GM12878 (cell line): ENCODE data around the gene RAI14. TPM values are rescaled to one million over a fixed set of nuclear protein-coding genes. Genes with fewer than 3 reads are reported as not detected.

ENCODE experiments used
- ATAC-seq: fragments of 200-7000 bp; cut with Tn5 transposase; 3 replicates; pipeline ENCODE4 v1.9.1; 2020; ENCODE audit warnings: mild to moderate bottlenecking, moderate library complexity
- BruUV-seq: library from RNA; stranded (reverse); fragments of 400-500 nt; replicated peaks from 2 replicates; lab custom pipeline; 2021; lab: Mats Ljungman, UMichigan
- CTCF ChIA-PET: fragments of 300-600 bp; sonication (Branson Sonifier 250); formaldehyde crosslinking; extraction: SDS; loops from one replicate; lab custom pipeline; 2021; ENCODE audit warnings: inconsistent platforms; lab: Yijun Ruan, JAX
- POLR2A ChIA-PET: fragments of 350-600 bp; formaldehyde crosslinking; extraction: SDS; loops from one replicate; lab custom pipeline; 2021; ENCODE audit warnings: inconsistent platforms; lab: Charles Lee
- RAD21 ChIA-PET: fragments of 300-600 bp; sonication (Branson Sonifier 250); formaldehyde crosslinking; loops from one replicate; lab custom pipeline; 2023; ENCODE audit warnings: antibody characterized with exemption; ENCODE audit not compliant: unreplicated experiment; lab: Charles Lee
- SMC1A ChIA-PET: fragments of 300-600 bp; sonication (Branson Sonifier 250); formaldehyde crosslinking; loops from one replicate; lab custom pipeline; 2023; ENCODE audit not compliant: unreplicated experiment, uncharacterized antibody; lab: Charles Lee
- DNase-seq: peaks from one replicate; pipeline ENCODE4 v3.0.0-alpha.2; 2011; ENCODE audit warnings: low read depth, low spot score
- FAIRE-seq: peaks from 3 replicates; lab custom pipeline; 2011; peaks lifted over from hg19 to GRCh38; lab: Jason Lieb, UNC
- H2AFZ ChIP-seq: 2 replicates; pipeline ENCODE4 v1.6.0; 2011; ENCODE audit warnings: low read depth, low read length, control low read depth; ENCODE audit not compliant: control insufficient read depth
- H3K27ac ChIP-seq: 2 replicates; pipeline ENCODE4 v1.5.1; 2011; ENCODE audit warnings: control low read depth; ENCODE audit not compliant: control insufficient read depth, insufficient read depth
- H3K27me3 ChIP-seq, 2 experiments: replicated peaks in 1 of 2; 2 replicates each; pipeline versions ENCODE4 v1.6.0 to v1.6.1; 2011; ENCODE audit warnings: low read length in 1 of 2; ENCODE audit not compliant: control insufficient read depth in 2 of 2, insufficient read depth in 2 of 2
- H3K36me3 ChIP-seq, 2 experiments: 2 replicates each; pipeline ENCODE4 v1.5.1; 2011; ENCODE audit warnings: low read length in 1 of 2; ENCODE audit not compliant: control insufficient read depth in 2 of 2, insufficient read depth in 2 of 2
- H3K4me1 ChIP-seq: 2 replicates; pipeline ENCODE4 v1.6.1; 2011; ENCODE audit warnings: mild to moderate bottlenecking, low read length, moderate library complexity, mixed read lengths; ENCODE audit not compliant: control insufficient read depth, insufficient read depth
- H3K4me2 ChIP-seq: 2 replicates; pipeline ENCODE4 v1.6.0; 2011; ENCODE audit warnings: control low read depth; ENCODE audit not compliant: control insufficient read depth, insufficient read depth
- H3K4me3 ChIP-seq: fragments of 200-600 bp; sonication (generic); 2 replicates; pipeline ENCODE4 v1.5.1; 2016
- H3K79me2 ChIP-seq: 2 replicates; pipeline ENCODE4 v1.6.0; 2011; ENCODE audit warnings: low read length; ENCODE audit not compliant: control insufficient read depth, insufficient read depth
- H3K9ac ChIP-seq: 2 replicates; pipeline ENCODE4 v1.8.0; 2011; ENCODE audit warnings: low read length, control low read depth, mixed read lengths; ENCODE audit not compliant: control insufficient read depth, insufficient read depth
- H3K9me3 ChIP-seq: replicated peaks from 3 replicates; pipeline ENCODE4 v1.5.1; 2011; ENCODE audit warnings: mild to moderate bottlenecking, low read length; ENCODE audit not compliant: control insufficient read depth, insufficient read depth
- H4K20me1 ChIP-seq: 2 replicates; pipeline ENCODE4 v1.6.0; 2011; ENCODE audit not compliant: control insufficient read depth, insufficient read depth
- CBX5 ChIP-seq: sonication (generic); IDR thresholded peaks from 2 replicates; pipeline ENCODE4 v1.6.1; 2016; ENCODE audit warnings: low read depth, moderate library complexity, mild to moderate bottlenecking, inconsistent platforms
- E2F8 ChIP-seq: fragments of 450-650 bp; IDR thresholded peaks from 2 replicates; pipeline ENCODE4 v1.6.1; 2018; ENCODE audit warnings: mild to moderate bottlenecking, low read depth, moderate library complexity; ENCODE audit not compliant: partially characterized antibody
- E4F1 ChIP-seq: fragments of 450-650 bp; IDR thresholded peaks from 2 replicates; pipeline ENCODE4 v1.6.1; 2018; ENCODE audit warnings: borderline replicate concordance, mild to moderate bottlenecking; ENCODE audit not compliant: partially characterized antibody
- HDGF ChIP-seq: fragments of 450-650 bp; IDR thresholded peaks from 2 replicates; pipeline ENCODE4 v1.6.1; 2016; ENCODE audit warnings: antibody characterized with exemption
- JUND ChIP-seq: IDR thresholded peaks from 2 replicates; pipeline ENCODE4 v1.6.1; 2012; ENCODE audit warnings: low read depth, mild to moderate bottlenecking, low read length, improper control_type of control experiment, moderate library complexity
- LARP7 ChIP-seq: fragments of 450-650 bp; IDR thresholded peaks from 2 replicates; pipeline ENCODE4 v1.6.1; 2017; ENCODE audit warnings: mild to moderate bottlenecking
- MXI1 ChIP-seq: fragments of 150-350 bp; IDR thresholded peaks from 2 replicates; pipeline ENCODE4 v1.6.1; 2011; ENCODE audit warnings: low read depth, mild to moderate bottlenecking, inconsistent platforms, low read length, improper control_type of control experiment
- NFYA ChIP-seq: IDR thresholded peaks from 2 replicates; pipeline ENCODE4 v1.6.1; 2011; ENCODE audit warnings: low read depth, mild to moderate bottlenecking, low read length, improper control_type of control experiment, borderline replicate concordance
- NFYB ChIP-seq: IDR thresholded peaks from 2 replicates; pipeline ENCODE4 v1.6.1; 2011; ENCODE audit warnings: low read depth, mild to moderate bottlenecking, low read length, improper control_type of control experiment, moderate library complexity; ENCODE audit not compliant: insufficient read depth
- POLR2AphosphoS2 ChIP-seq: IDR thresholded peaks from 2 replicates; pipeline ENCODE4 v1.6.1; 2011; ENCODE audit warnings: low read depth, mild to moderate bottlenecking, low read length, improper control_type of control experiment, moderate library complexity
- SMAD1 ChIP-seq: fragments of 450-650 bp; IDR thresholded peaks from 2 replicates; pipeline ENCODE4 v1.6.1; 2018; ENCODE audit warnings: mild to moderate bottlenecking, low read depth; ENCODE audit not compliant: partially characterized antibody
- SPI1 ChIP-seq: IDR thresholded peaks from 2 replicates; pipeline ENCODE4 v1.6.1; 2011; ENCODE audit warnings: low read depth, mild to moderate bottlenecking, low read length, moderate library complexity, borderline replicate concordance; ENCODE audit not compliant: insufficient read depth
- SREBF1 ChIP-seq: IDR thresholded peaks from 2 replicates; pipeline ENCODE4 v1.6.1; 2012; ENCODE audit warnings: mild to moderate bottlenecking, low read length
- STAT3 ChIP-seq: IDR thresholded peaks from 2 replicates; pipeline ENCODE4 v1.6.1; 2011; ENCODE audit warnings: low read depth, low read length, improper control_type of control experiment
- SUPT20H ChIP-seq: IDR thresholded peaks from 2 replicates; pipeline ENCODE4 v1.6.1; 2011; ENCODE audit warnings: low read depth, mild to moderate bottlenecking, low read length, moderate library complexity, borderline replicate concordance; ENCODE audit not compliant: control insufficient read depth
- TAF1 ChIP-seq: IDR thresholded peaks from 2 replicates; pipeline ENCODE4 v1.6.1; 2011; ENCODE audit warnings: mild to moderate bottlenecking, low read depth, low read length, borderline replicate concordance
- ZBED1 ChIP-seq: IDR thresholded peaks from 2 replicates; pipeline ENCODE4 v1.6.1; 2016; ENCODE audit warnings: borderline replicate concordance
- ZNF274 ChIP-seq: IDR thresholded peaks from one replicate; pipeline ENCODE4 v1.8.0; 2011; ENCODE audit not compliant: insufficient read length, insufficient read depth
- WGBS: methylation state at CpG from one replicate; pipeline ENCODE4 v1.1.6; 2016; ENCODE audit warnings: low lambda C conversion rate; ENCODE audit not compliant: insufficient replicate concordance, insufficient coverage; ENCODE audit errors: missing lambda C conversion rate; 5-methylcytosine and 5-hydroxymethylcytosine counted together
- in situ Hi-C: fragments of 300-500 bp; cut with MboI; formaldehyde crosslinking; loops from 9 replicates; pipeline ENCODE4 v1.14.3; 2018; ENCODE audit warnings: mixed read lengths
- intact Hi-C: fragments of 100-400 bp; cut with micrococcal nuclease; formaldehyde crosslinking; loops from one replicate; pipeline ENCODE4 v1.14.2; 2022; ENCODE audit not compliant: unreplicated experiment
- polyA plus RNA-seq, 11 experiments: library from polyadenylated mRNA; depleted of rRNA in 4 of 11; unstranded in 6 of 11; stranded (reverse) in 5 of 11; fragments of >200 nt; fragmentation: Nextera tagmentation in 4 of 11; fragmentation: Illumina TruSeq in 1 of 11; extraction: Ambion mirVana in 4 of 11; extraction: Trizol in 1 of 11; gene quantifications; 1 replicate in 1 of 11; 2 replicates in 10 of 11; pipeline versions ENCODE4 v1.2.1 to v1.2.3, GENCODE V29; 2011 to 2016; ENCODE audit warnings: inconsistent platforms in 2 of 11, missing spikeins in 2 of 11, low read depth in 1 of 11
- total RNA-seq, 4 experiments: library from RNA; depleted of rRNA in 3 of 4; stranded (reverse); fragments of >200 nt in 3 of 4; fragmentation: Illumina TruSeq in 1 of 4; extraction: Trizol in 1 of 4; gene quantifications; 2 replicates each; pipeline versions ENCODE4 v1.2.1 to v1.2.3, GENCODE V29; 2013 to 2021

RAI14 gene
- total and polyA plus RNA-seq, 10 of the 15 experiments (the other 5 are each of a cell fraction or from before 2014, with no cell fraction given) = 0.18 to 4.6 (median 1.9) TPM

- TF ChIP-seq E2F8 = no peak
- TF ChIP-seq CBX5 = no peak
- TF ChIP-seq SUPT20H = no peak
- TF ChIP-seq STAT3 = no peak
- no peak for TF ChIP-seq HDGF
- no peak for TF ChIP-seq MXI1
- TF ChIP-seq JUND = no peak
Observed at GRCh38 chr5:34802834-34803563, 146.9 kb downstream of the RAI14 start (continued).

- Histone ChIP-seq H2AFZ (no peak overlapping the region), H4K20me1 (no peaks in the 10 kb centered on the region), H3K27ac (no peak overlapping the region), H3K4me2 (no peak overlapping the region), H3K9me3 (no peaks in the 10 kb centered on the region), H3K4me3 (no peak overlapping the region), H3K36me3 (no peaks in the 10 kb centered on the region), H3K9ac (no peak overlapping the region), H3K27me3 (peaks cover 0 to 2% of the 10 kb centered on the region in 2 experiments; a peak in 1 of 4 replicates), H3K4me1 (no peaks in the 10 kb centered on the region), H3K79me2 (no peaks in the 10 kb centered on the region)
- ChIA-PET CTCF (interaction anchor here (1.0 kb wide), 1 partner anchor 14 kb away, joined by 3 read pairs; no protein-coding TSS in a partner anchor), RAD21 (no interaction called here), SMC1A (no interaction called here), POLR2A (no interaction called here)
- ATAC-seq (no peak), DNase-seq (no peak), FAIRE-seq (no peak)
- 42% methylated on average over 4 of the region's 4 CpGs for WGBS
- in situ Hi-C loops = no loop called here
- intact Hi-C loops = no loop called here
- BruUV-seq = no TSS peak
- TF ChIP-seq NFYB (no peak), SREBF1 (no peak), TAF1 (no peak), NFYA (no peak), SPI1 (no peak), SMAD1 (no peak), POLR2AphosphoS2 (no peak), ZNF274 (no peak), LARP7 (no peak), E4F1 (no peak), ZBED1 (no peak)
Observed at GRCh38 chr5:34803974-34804732, 148.0 kb downstream of the RAI14 start.
